Cerebellar cortex (tissue), 1 donor: ENCODE measurements around the gene ZMIZ1.

Experiments
- DNase-seq: peaks from one replicate; pipeline ENCODE4 v3.0.0-alpha.2; 2015; ENCODE audit warnings: low spot score

The ZMIZ1 gene

DNA sequence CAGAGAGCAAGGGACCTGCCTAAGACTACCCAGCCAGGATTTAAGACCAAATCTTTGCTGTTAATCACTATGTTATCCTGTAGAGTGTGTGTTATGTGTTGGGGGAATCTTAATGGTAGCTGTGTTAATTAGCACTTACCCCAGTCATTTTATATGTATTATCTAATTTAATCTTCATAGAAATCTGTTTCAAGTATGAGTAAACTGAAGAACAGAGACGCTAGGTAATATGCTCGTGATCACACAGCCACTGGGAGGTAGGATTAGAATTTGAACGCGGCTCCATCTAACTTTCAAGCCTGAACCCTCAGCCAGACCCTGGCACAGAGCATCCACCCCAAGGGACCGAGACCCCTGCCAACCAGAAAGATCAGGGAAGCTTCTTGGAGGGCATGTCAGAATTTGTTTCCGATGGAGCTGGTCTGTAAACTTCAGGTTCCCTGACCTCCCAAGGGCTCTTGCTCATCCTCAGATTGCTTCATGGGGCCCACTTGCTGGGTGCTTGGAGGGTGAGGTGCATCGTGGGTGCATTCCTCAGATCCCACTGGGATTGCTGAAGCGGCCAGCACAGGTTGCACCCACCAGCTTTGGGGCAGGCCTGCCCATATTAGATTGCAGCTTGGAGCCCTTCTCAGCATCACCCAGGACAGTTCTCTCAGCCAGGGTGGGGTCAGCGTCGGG, 105.0 kb downstream of the ZMIZ1 start:
- no peak for DNase-seq

DNA sequence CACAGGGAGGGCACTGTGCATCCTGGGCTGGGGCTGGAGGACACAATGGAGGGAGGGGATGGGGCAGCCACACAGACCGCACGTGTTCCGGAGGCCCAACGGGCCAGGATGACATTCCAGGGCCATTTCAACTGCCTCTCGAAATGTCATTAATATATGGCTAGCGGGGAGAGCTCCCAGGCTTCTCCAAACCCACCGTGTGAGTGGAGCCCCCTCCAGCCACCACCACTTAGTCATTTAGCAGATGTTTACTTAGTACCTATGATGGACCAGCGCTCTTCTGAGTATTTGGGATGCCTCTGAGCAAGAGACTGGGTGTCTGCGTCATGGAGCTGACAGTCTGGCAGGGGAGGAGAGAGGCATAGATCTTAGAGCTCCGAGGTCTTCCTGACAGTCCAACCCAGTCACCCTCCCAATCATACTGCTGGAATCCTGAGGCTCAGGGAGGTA, 107.3 kb downstream of the ZMIZ1 start:
- no peak for DNase-seq

DNA sequence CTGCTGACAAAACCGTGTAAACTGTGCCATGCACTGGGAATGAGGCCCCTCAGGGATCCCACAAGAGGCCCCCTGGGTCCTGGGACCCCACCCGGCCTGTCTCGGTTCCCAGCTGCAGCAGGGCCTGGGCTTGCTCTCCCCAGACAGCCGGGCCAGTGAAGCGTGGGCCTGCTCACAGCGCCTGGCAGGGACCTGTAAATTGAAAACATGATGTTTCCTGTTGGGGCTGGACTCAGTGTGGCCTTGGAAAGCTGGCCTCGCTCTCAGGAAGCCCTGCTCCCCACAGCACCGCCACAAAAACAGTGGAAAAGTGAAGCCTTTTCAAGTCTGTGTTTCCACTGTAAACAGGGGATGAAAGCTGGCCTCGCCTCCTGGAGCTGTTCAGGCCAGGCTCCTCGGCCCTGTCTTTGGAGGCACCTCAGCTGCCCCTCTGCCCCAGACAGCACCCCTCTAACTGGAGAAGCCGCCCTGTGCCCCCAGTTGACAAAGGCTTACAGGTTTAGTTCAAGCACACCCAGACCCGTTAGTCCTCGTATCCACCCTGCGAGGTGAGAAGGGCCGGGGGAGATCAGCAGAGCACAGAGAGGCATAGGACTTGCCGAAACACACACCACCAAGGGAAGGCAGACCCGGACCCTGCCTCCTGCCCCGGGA, 108.3 kb downstream of the ZMIZ1 start:
- no peak for DNase-seq

DNA sequence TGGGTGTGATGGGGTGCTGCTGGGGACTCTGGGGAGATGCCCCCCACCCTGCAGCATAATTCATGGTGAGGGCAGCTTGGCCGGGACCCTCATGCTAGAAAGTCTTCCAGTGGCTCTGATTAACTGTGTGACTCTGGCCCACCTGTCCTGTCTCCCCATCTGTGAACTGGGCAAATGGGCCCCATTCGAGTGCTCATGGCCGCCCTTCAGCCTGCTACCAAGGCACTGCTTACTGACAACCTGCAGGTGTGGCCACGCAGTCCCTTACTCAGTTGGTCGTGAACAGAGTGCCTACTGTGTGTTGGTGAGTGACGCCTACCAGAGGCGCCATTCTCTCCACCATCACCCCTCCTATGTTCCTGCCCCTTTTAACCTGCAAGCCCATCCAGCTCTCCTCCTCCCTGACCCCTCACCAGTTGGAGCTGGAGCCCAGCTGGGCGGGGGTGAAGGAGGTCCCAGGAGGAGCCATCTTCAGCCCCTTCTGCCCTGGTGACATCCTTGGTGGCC, 109.4 kb downstream of the ZMIZ1 start:
- no peak for DNase-seq

DNA sequence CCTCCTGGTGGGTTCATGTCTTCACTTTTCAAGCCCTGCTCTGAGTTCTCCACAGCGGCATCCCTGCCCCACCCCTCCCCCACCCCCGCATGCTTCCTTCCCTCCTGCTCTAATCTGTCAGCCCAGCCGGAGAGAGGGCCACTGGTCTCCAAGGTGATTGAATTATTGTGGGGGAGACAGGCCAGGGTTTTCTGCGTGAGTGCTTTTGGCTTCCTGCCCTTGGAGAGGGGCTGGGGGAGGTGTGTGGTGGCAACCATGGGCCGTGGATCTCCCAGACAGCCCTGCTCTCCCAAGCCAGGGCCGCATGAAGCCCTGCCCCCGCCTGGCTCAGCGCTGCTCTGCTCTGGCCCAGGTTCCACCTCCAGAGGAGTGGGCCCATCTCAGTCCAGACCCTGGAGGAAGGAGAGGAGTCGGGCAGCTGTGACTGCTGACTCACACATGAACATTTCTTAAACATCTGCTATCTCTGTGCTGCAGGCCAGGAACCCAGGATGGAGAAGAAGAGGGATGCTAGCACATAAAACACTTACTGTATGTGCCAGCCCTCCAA, 109.9 kb downstream of the ZMIZ1 start:
- DNase-seq, result no peak

DNA sequence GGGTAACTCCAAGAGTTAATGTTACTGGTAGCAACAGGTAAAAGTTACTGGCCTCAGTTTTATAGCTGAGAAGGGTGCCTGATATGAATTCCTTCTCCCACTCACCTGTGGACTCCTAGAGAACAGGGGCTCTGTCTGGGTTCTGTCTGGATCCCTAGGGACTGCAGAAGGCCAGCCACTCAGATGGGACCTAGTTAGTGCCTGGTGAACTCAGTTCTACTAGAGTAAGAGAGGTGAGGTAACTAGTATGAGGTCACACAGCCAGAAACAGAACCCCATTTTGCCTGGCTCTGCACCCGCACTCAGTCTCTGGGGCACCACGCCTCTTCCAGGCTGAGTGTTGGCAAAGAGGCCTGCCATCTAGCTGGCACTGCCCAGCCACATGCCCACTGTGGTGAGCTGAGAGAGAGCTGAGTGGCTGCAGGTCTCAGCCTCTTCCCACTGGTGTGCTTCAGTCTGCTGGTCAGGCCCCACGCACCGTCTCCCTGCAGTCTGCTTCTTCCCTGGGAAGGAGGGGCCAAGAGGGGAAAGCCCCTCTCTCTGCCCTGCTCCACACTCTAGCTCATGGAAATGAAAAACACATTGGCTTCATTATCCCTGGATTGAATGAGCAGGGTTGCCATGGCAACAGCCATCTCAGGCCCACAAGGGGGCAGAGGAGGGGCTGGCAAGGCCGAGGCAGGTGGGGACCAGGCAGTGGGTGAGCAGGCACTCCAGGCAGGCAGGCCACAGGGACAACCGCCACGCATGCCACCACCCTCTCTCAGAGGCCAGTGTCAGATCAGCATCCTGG, 110.6 kb downstream of the ZMIZ1 start:
- peak; percentile 52 for DNase-seq

DNA sequence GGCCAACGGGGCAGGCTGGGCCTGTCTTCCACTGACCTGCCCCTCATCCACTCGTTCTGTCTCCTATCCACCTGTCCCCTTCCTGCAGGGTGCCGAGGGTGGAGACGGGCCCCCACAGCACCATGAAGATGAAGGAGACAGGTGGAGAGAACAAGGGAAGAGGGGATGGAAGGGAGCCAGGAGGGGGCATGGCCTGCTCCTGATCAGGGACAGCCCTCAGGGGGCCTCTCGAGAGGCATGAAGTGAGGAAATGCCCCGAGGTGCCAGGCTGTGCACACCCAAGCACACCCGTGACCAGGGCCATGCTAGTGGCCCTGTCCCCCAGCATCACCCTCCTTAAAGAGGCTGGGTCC, 111.2 kb downstream of the ZMIZ1 start:
- DNase-seq, result no peak

DNA sequence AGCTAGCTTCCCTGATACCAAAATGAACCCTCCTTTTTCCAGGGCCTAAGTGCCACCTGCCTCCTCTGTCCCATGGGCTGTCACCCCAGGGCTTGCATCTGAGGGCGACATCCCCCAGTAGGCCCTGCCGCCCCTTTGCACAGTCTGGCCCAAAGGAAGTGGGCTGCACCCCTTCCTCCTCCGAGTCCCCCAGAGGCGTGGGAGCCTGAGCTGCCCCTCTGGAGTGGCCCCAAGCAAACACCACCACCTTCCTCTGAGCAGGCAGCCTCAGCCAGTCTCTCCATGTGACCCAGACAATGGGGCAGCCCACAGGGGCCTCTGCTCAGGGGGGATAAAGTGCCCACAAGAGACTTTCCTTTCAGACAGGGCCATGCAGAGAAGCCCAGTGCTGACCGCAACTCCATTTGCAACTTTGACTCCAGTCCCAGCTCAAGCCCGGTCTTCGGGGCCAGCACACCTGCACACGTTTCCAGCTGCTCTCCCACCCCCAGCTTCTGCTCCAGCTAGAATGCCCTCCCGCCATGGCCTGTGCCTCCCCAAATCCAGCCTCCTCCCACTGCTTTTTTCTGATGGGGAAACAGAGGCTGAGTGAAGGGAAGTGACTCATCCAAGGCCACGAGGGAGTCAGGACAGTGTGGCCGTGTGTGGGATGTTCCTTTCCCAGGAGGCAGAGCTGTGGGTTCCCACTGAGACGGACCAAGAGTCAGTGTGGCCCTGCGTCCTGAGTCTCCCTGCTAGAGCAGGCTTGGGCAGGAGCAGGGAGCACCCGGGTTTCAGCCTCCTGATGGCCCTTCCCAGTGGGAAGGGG, 111.9 kb downstream of the ZMIZ1 start:
- no peak for DNase-seq

DNA sequence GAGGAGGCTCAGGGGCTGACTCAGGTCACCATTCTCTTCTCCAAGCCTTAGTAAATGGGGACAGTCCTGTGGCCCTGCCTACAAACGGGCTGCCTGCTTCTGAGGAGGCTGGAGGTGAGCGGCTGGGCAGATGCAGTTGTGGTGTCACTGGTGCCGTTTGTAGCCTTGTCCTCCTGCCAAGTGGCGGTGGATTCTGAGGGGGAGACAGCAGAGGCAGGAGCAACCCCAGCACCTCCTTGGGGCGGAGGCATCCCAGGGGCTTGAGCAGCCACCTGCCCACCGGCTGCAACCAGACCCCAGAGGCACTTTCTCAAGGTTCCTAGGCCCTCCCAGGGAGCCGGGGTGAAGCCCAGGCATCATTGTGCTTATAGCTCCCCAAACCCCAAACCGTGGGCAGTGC, 112.5 kb downstream of the ZMIZ1 start:
- no peak for DNase-seq

DNA sequence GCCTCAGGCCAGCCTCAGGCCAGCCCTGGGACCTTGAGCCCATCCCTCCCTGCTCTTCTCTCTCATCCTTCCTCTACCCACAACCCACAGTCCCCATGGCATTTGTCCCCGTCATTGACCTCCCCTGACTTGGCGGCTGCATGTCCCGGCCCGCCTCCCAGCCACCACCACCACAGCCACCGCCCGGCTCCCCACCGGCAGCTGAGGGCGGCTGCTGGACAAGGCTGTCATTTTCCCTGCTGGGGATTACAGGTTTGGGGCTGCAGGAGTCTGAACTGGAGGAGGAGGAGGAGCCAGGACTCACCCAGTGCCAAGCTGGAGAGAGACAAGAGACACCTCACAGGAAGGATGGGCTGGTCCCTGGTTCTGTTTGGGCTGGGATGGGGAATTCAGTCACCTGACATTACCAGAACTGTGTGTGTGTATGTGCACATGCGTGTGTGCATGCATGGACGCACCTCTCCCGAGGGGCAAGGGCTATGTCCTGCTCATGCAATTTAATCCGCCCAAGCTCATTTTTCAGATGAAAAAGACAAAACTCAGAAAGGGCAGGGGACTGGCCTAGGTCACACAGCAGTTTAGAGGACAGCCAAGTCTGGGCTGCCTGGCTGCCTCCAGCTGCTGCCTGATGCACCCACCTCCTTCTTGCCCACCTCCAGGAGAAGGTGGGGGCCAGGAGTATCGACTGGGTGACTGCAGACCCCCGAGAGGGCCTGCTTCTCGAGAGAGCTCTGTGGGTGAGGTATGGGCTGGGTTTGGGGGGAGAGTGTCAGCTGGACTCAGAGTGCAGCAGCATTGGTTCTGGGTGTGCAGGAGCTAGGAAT, 113.1 kb downstream of the ZMIZ1 start:
- DNase-seq, result no peak

DNA sequence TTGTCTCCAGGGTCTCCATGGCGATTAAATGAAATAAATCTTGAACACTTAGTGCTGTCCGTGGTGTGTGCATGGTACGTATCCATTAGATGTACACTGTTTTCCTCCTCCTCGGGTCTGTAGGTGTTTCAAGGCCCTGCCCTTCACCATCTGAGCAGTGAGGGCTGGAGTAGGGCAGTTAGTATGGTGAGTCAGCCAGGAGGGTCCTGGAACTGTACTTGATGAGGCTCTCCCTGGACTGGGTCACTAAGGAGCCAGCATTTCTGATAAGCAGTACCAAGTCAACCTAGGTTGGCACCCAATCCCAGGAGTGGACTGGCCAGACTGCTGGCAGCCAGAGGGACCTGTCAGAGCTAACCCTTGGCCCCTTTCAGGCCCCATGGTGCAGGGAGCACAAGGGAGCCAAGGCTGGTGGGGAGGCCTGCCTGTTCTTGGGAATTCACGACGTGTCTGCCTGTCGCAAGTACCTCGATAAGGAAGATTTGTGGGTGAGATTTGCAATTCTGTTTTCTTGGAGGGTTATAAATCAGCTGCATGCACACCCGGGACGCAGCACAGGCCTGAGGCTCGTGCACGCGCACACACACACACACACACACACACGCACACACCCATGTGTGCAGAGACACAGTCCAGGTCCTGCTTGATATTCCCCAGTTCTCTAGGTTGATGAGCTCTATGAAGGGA, 114.2 kb downstream of the ZMIZ1 start:
- DNase-seq, result no peak

DNA sequence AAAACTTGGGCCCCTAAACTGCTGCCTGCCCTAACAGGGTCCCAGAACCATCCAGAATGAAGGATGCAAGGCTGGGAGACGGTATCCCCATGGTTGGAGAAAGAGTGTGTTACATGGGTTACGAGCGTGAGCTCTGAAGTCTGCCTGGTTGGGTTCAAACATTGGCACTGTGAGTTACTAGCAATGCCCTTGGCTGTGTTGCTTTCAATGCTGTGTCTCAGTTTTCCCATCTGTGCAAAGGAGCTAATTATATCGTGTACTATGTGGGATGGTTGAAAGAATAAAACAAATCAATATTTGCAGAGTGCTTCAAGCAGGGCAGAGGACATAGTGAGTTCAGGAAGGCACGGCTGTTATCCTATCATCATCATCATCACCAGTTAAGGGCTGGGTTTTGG, 114.7 kb downstream of the ZMIZ1 start:
- no peak for DNase-seq

DNA sequence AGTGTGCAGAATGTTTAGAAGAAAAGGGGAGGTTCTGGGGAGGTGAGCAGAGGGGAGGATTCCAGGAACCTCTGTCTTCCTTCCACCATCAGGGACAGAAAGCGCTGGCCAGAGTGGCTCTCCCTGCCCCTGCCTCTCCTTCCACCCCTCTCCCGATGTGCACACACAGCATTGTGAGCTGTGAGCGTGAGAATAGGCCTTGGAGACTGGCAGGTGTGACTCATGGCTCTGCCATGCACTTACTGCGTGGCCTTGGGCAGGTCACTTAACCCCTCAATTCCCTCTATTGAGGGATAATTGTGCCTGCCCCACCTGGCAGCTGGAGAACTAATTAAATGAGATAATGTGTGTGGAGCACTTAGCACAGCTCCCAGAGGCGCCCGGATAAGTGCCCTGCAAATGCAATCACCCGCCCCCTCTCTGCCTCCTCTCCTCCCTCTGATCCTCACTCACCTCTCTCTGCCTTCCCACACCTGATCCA, 115.4 kb downstream of the ZMIZ1 start:
- DNase-seq, result no peak

DNA sequence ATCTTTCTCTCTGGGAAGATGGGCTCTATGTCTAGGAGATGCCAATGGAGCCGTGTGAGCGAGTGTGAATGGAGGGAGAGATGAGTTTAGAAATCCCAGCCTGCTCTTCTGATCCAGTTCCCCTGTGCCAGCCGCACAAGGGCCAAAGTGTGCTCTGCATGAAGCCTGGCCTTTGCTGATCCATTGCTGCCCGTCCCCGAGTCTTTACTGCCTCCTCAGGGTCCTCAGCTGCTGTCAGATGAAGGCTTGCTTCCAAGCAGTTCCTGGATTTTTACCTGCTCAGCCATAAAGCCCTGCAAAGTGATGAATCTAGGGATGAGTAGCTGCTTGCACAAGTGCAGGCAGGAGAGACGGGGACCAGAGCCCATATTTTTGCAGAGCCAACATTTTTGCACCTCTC, 115.9 kb downstream of the ZMIZ1 start:
- peak; percentile 35 for DNase-seq

DNA sequence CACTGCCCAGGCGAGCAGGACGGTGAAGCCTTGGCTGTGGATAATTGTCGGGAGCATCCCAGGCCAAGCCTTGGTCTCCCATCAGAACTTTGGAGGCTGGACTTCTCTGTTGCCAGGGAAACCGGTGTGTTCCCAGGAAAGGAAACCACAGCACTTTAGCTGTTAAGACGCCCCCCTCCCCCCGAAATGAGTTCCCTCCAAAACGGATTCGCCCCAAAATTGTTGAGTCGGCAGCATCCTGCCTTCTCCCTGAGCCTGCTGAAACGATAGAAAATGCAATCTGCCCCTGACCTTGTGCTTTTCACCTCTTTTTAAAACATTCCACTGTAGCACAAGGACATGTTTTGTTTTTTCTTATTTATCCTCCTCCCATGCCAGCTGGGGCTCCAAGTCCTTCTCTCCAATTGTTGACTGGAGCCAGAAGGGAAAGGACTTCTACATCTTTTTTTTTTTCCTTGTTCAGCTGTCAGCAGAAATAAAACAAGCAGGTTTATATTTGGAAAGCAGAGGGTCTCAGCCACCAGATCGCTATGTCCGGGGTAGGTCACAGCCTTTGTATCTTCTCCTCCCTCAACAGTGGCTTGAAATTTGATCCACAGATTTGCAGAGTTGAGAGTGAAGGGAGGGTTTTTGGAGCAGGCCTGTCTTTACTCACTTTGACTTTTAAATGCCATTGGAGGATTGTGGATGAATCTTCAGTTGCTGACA, 116.5 kb downstream of the ZMIZ1 start:
- DNase-seq, result peak; percentile 34

DNA sequence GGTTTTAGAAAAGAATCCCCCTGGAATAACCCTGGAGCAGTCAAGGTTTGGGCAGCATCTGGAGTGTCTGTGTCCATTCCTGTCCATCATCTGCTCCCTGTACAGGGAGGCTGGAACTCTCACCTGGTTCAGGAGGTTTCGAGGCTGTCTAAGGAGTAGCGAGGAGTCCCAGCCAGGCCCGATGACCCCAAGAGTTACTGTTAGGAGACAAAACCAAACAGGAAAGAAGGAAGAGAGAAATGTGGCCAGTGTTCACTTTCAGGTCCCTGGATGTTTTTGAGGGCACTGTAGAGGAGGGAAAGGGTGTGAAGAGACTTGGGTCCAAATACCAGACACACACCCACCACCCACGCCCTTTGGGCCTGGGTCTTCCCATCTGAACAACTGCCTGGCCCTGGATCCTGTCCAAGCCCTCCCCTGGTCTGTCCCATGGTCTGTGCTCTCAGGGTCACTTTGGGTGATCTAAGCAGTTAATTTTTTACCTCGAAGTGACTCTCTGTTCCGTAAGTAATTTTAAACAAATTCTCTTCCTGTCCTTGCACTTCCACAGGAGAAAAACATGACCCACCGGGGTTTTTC, 117.1 kb downstream of the ZMIZ1 start:
- DNase-seq, result no peak

DNA sequence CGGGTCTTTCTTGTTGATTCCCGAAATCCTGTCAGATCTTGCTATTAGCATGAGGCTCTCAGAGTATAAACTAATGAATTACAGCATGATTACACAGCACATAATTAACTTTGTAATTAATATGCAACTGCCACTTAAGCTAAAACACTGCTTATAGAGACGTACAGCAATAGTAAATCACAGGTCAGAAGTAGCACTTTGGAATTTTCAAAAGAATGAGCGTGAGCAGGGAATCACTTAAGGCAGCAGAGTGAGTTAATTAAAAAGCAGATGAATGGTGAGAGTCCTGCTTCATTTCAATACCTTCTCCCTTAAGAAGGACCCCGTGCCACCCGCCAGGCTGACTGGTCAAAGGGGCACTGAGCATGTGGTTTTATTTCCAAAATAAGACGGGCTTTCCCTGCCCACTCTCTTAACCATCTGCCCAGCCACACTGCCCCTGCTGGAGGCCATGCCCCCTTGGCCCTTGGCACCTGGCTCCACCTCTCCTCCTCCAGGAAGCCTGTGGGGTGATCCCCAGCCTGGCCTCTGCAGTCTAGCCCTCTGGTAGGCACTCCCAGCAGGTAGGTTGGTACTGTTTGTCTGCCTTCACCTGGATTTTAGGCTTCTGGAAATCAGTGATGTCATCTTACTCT, 117.8 kb downstream of the ZMIZ1 start:
- no peak for DNase-seq

DNA sequence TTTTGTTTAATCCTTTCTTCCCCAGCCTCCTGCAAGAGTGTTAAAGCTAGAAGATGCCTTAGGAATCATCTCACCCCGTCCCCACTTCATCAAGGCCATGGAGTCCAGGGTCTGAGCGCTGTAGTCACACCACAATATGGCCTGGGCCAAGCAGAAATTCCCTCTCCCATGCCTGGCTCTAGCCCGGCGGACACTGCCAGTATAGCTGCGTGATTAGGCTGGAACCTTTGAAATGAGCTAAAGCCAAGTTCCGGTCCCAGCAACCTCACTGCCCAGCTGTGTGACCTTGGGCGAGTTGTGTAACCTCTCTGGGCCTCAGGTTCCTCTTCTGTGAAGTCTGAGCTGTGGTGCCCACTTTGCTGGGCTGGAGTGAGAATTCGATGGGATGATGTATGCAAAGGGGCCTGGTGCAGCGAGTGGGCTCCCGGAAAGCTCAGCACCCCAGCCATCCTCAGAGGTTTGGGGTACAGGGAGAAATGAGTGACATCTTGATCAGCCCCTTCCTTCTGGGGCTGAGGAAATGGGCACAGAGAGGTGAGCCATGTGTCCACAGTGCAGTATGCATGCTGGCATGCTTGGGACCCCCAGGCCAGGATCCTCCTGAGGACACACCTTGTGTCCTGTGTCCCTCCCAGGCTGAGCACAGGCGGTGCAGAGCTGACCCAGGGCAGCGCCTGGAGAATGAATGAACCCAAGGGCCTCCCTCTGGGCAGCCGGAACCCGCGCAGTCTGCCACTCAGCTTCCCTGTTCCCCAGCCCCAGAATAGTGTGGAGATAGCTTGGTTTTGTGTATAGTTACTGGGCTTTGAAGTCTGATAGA, 118.6 kb downstream of the ZMIZ1 start:
- no peak for DNase-seq
